ENCODE measurements around the gene FLNB.

Gene FLNB

GRCh38 chr3:58148049-58148448 lies 139.8 kb downstream of the FLNB start:
- no peak for DNase-seq (ENCODE audit: low read depth)

GRCh38 chr3:58150130-58150809 lies 142.0 kb downstream of the FLNB start:
- DNase-seq (ENCODE audit: low read depth): no peak
- no peak overlapping the region for H3K4me3 ChIP-seq (ENCODE audit: low read depth, low read length)

More at GRCh38 chr3:58148049-58148448, 139.8 kb downstream of the FLNB start:
- no peak overlapping the region for H3K4me3 ChIP-seq (ENCODE audit: low read depth, low read length)

- no peak for DNase-seq (ENCODE audit: low read depth)
Measured at GRCh38 chr3:58150810-58151199, 142.6 kb downstream of the FLNB start.

GRCh38 chr3:58151637-58152036 lies 143.4 kb downstream of the FLNB start:
- no peak overlapping the region for H3K4me3 ChIP-seq (ENCODE audit: low read depth, low read length)
- no peak for DNase-seq (ENCODE audit: low read depth)

More at GRCh38 chr3:58150810-58151199, 142.6 kb downstream of the FLNB start:
- no peak overlapping the region for H3K4me3 ChIP-seq (ENCODE audit: low read depth, low read length)

- no peak for DNase-seq (ENCODE audit: low read depth)
- H3K4me3 ChIP-seq (ENCODE audit: low read depth, low read length): no peak overlapping the region
Measured at GRCh38 chr3:58152225-58153015, 144.2 kb downstream of the FLNB start.

- no peak for DNase-seq (ENCODE audit: low read depth)
- no peak overlapping the region for H3K4me3 ChIP-seq (ENCODE audit: low read depth, low read length)
Measured at GRCh38 chr3:58153371-58153770, 145.1 kb downstream of the FLNB start.

GRCh38 chr3:58154626-58155449 lies 146.6 kb downstream of the FLNB start:
- no peak overlapping the region for H3K4me3 ChIP-seq (ENCODE audit: low read depth, low read length)
- DNase-seq (ENCODE audit: low read depth): no peak

GRCh38 chr3:58155838-58156237 lies 147.6 kb downstream of the FLNB start:
- no peak overlapping the region for H3K4me3 ChIP-seq (ENCODE audit: low read depth, low read length)
- DNase-seq (ENCODE audit: low read depth): no peak

- H3K4me3 ChIP-seq (ENCODE audit: low read depth, low read length): no peak overlapping the region
- no peak for DNase-seq (ENCODE audit: low read depth)
Measured at GRCh38 chr3:58157700-58158099, 149.5 kb downstream of the FLNB start.

- DNase-seq (ENCODE audit: low read depth): no peak
- no peak overlapping the region for H3K4me3 ChIP-seq (ENCODE audit: low read depth, low read length)
Measured at GRCh38 chr3:58158442-58159153, 150.4 kb downstream of the FLNB start.

GRCh38 chr3:58160399-58160798 lies 152.2 kb downstream of the FLNB start:
- no peak overlapping the region for H3K4me3 ChIP-seq (ENCODE audit: low read depth, low read length)
- no peak for DNase-seq (ENCODE audit: low read depth)

GRCh38 chr3:58161435-58162398 lies 153.5 kb downstream of the FLNB start:
- peak; percentile 80 for DNase-seq (ENCODE audit: low read depth)
- H3K4me3 ChIP-seq (ENCODE audit: low read depth, low read length): no peak overlapping the region

- no peak overlapping the region for H3K4me3 ChIP-seq (ENCODE audit: low read depth, low read length)
- DNase-seq (ENCODE audit: low read depth): no peak
Measured at GRCh38 chr3:58163234-58163633, 155.0 kb downstream of the FLNB start.

- no peak for DNase-seq (ENCODE audit: low read depth)
- H3K4me3 ChIP-seq (ENCODE audit: low read depth, low read length): no peak overlapping the region
Measured at GRCh38 chr3:58164199-58164879, 156.1 kb downstream of the FLNB start.

GRCh38 chr3:58164906-58165821 lies 156.9 kb downstream of the FLNB start:
- DNase-seq (ENCODE audit: low read depth): no peak
- no peak overlapping the region for H3K4me3 ChIP-seq (ENCODE audit: low read depth, low read length)

- no peak for DNase-seq (ENCODE audit: low read depth)
Measured at GRCh38 chr3:58167431-58168351, 159.5 kb downstream of the FLNB start.

More at GRCh38 chr3:58167431-58168351, 159.5 kb downstream of the FLNB start:
- H3K4me3 ChIP-seq (ENCODE audit: low read depth, low read length): no peak overlapping the region

Data from skeletal muscle cell (primary cell).